Adipose tissue (tissue), 3 donors: ENCODE measurements around the gene NDUFAF8. TPM values are rescaled to one million over a fixed set of nuclear protein-coding genes. Genes with fewer than 3 reads are reported as not detected.

ENCODE experiments used
- H3K27ac ChIP-seq: one replicate; pipeline ENCODE4 v1.5.1; 2013; ENCODE audit warnings: low read depth, low read length
- WGBS, 3 donors: extraction: QIAGEN DNeasy Blood & Tissue Kit; methylation state at CpG; one replicate each; pipeline ENCODE4 v1.1.7; 2013; 5-methylcytosine and 5-hydroxymethylcytosine counted together
- polyA plus RNA-seq, 3 donors: library from polyadenylated mRNA; stranded (reverse); fragments of 200-250 nt; gene quantifications; one replicate each; pipeline ENCODE4 v1.2.3, GENCODE V29; 2013
- donor health status: healthy with polysubstance abuse.
- donor health status: Bipolar disorder and iron deficiency.
- donor health status: healthy.

Gene NDUFAF8
- polyA plus RNA-seq, 3 donors: 17.7 to 56.3 (median 46.2) TPM

- H3K27ac ChIP-seq: no peak overlapping the region
Observed at GRCh38 chr17:81277946-81278693, 39.0 kb downstream of the NDUFAF8 start.

GRCh38 chr17:81278831-81279230 lies 39.7 kb downstream of the NDUFAF8 start:
- no peak overlapping the region for H3K27ac ChIP-seq
- 92 to 98% (median 93%) methylated on average over 8 of the region's 8 CpGs for WGBS, 3 donors

More at GRCh38 chr17:81277946-81278693, 39.0 kb downstream of the NDUFAF8 start:
- WGBS, 3 donors: 62 to 86% (median 69%) methylated on average over 20 of the region's 20 CpGs

GRCh38 chr17:81279278-81280275 lies 40.5 kb downstream of the NDUFAF8 start:
- 92 to 96% (median 95%) methylated on average over 49 to 50 of the region's 50 CpGs for WGBS, 3 donors
- no peak overlapping the region for H3K27ac ChIP-seq

GRCh38 chr17:81280571-81280970 lies 41.5 kb downstream of the NDUFAF8 start:
- WGBS, 3 donors: 94 to 95% (median 95%) methylated on average over 22 to 24 of the region's 24 CpGs
- no peak overlapping the region for H3K27ac ChIP-seq

GRCh38 chr17:81282141-81282540 lies 43.0 kb downstream of the NDUFAF8 start:
- WGBS, 3 donors: 92 to 96% (median 95%) methylated on average over 32 to 33 of the region's 33 CpGs
- no peak overlapping the region for H3K27ac ChIP-seq

- WGBS, 3 donors: 85 to 94% (median 90%) methylated on average over 16 of the region's 16 CpGs
- no peak overlapping the region for H3K27ac ChIP-seq
Observed at GRCh38 chr17:81282876-81283275, 43.8 kb downstream of the NDUFAF8 start.

- H3K27ac ChIP-seq: no peak overlapping the region
- WGBS, 3 donors: 8 to 56% (median 9%) methylated on average over 37 of the region's 37 CpGs
Observed at GRCh38 chr17:81285179-81285878, 46.2 kb downstream of the NDUFAF8 start.

GRCh38 chr17:81285894-81286293 lies 46.8 kb downstream of the NDUFAF8 start:
- WGBS, 3 donors: 29 to 73% (median 39%) methylated on average over 12 of the region's 12 CpGs
- H3K27ac ChIP-seq: no peak overlapping the region

GRCh38 chr17:81286491-81287145 lies 47.5 kb downstream of the NDUFAF8 start:
- no peak overlapping the region for H3K27ac ChIP-seq

GRCh38 chr17:81287152-81287551 lies 48.0 kb downstream of the NDUFAF8 start:
- H3K27ac ChIP-seq: no peak overlapping the region
- WGBS, 3 donors: 88% methylated on average over 21 of the region's 21 CpGs

More at GRCh38 chr17:81286491-81287145, 47.5 kb downstream of the NDUFAF8 start:
- 82 to 92% (median 88%) methylated on average over 23 of the region's 23 CpGs for WGBS, 3 donors

GRCh38 chr17:81287741-81288430 lies 48.8 kb downstream of the NDUFAF8 start:
- H3K27ac ChIP-seq: no peak overlapping the region
- WGBS, 3 donors: 55 to 82% (median 63%) methylated on average over 16 of the region's 16 CpGs

- no peak overlapping the region for H3K27ac ChIP-seq
- WGBS, 3 donors: 71 to 88% (median 83%) methylated on average over 8 of the region's 8 CpGs
Observed at GRCh38 chr17:81288715-81289114, 49.6 kb downstream of the NDUFAF8 start.

- WGBS, 3 donors: 91 to 95% (median 94%) methylated on average over 21 of the region's 21 CpGs
- no peak overlapping the region for H3K27ac ChIP-seq
Observed at GRCh38 chr17:81289627-81290026, 50.5 kb downstream of the NDUFAF8 start.

GRCh38 chr17:81290230-81290629 lies 51.1 kb downstream of the NDUFAF8 start:
- no peak overlapping the region for H3K27ac ChIP-seq
- 90 to 92% (median 91%) methylated on average over 5 of the region's 5 CpGs for WGBS, 3 donors
